Gastroesophageal sphincter (tissue), 3 donors: ENCODE measurements around the gene F2RL2.

Experiments used
- POLR2A ChIP-seq, 2 donors: fragments of 450-650 bp; IDR thresholded peaks; one replicate each; pipeline ENCODE4 v1.6.1; 2017; ENCODE audit warnings: antibody characterized with exemption in 2 of 2, mild to moderate bottlenecking in 2 of 2, moderate library complexity in 1 of 2
- TF ChIP-seq, protein P1 (sequence below), 4 experiments: fragments of 200-600 bp in 2 of 4; fragments of 450-650 bp in 2 of 4; sonication (generic) in 1 of 4; IDR thresholded peaks; one replicate each; pipeline ENCODE4 v1.5.1; 2017 to 2019; ENCODE audit warnings: antibody characterized with exemption in 4 of 4, mild to moderate bottlenecking in 2 of 4, moderate library complexity in 2 of 4

DNA sequence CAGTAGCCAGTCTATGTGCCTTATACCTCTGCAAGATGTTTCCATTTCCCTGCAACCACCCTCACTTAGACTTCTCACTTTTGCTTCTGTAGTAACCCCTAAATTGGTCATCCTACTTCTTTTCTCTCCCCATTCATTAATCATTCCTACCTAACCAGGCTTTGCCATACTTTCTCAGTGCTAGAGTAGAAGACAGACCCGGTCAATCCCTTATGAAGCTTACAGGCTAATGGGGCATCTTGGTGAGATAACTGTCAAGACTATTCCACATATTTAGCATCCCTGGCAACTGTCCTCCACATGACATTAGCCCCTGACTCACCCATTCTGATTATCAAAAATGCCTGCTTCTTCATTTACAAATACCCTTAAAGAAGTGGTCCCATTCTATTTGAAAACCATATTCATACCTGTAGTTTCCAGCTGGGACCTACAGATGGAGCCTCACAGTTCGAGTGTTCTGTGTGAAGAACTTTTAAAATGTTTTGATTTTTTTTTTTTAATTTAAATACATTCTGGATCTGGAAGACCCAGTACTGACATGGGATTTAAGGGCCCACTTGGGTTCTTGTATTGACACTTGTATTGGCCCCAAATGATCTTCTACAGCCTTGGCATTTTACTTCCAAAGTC lies 21.0 kb downstream of the F2RL2 start:
- TF ChIP-seq POLR2A (IDR thresholded peaks at IDR 0.05) = no peak
- TF ChIP-seq, protein P1, sequence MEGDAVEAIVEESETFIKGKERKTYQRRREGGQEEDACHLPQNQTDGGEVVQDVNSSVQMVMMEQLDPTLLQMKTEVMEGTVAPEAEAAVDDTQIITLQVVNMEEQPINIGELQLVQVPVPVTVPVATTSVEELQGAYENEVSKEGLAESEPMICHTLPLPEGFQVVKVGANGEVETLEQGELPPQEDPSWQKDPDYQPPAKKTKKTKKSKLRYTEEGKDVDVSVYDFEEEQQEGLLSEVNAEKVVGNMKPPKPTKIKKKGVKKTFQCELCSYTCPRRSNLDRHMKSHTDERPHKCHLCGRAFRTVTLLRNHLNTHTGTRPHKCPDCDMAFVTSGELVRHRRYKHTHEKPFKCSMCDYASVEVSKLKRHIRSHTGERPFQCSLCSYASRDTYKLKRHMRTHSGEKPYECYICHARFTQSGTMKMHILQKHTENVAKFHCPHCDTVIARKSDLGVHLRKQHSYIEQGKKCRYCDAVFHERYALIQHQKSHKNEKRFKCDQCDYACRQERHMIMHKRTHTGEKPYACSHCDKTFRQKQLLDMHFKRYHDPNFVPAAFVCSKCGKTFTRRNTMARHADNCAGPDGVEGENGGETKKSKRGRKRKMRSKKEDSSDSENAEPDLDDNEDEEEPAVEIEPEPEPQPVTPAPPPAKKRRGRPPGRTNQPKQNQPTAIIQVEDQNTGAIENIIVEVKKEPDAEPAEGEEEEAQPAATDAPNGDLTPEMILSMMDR (IDR thresholded peaks at IDR 0.05) = no peak
